ENCODE data around the gene NFXL1. TPM values are rescaled to one million over a fixed set of nuclear protein-coding genes. Genes with fewer than 3 reads are reported as not detected.
A peak's percentile ranks its signal among the peaks of the same experiment; 100 is the strongest.

Gene NFXL1
- 28.5 TPM for polyA plus RNA-seq (2013, experiment 1 of 4)
- polyA plus RNA-seq (2013, experiment 2 of 4): 26.1 TPM
- polyA plus RNA-seq (2013, experiment 3 of 4): 18.2 TPM
- 23.4 TPM for polyA plus RNA-seq (2013, experiment 4 of 4)

GRCh38 chr4:47914220-47914925, at the start of gene NFXL1:
NFXL1 (minus strand) TSS chr4:47914583; CDS start chr4:47914203, 380 bp downstream.
- Histone ChIP-seq H3K27ac (ENCODE audit: insufficient read depth, low read depth, low read length, poor library complexity, severe bottlenecking) (no peak within 1 kb of the TSS), H3K27me3 (ENCODE audit: control insufficient read depth, insufficient read depth, low read length, poor library complexity, severe bottlenecking) (peaks cover 4% of the 10 kb centered on the region), H3K9me3 (ENCODE audit: control insufficient read depth, low read length) (no peaks in the 10 kb centered on the region), H3K4me1 (ENCODE audit: control insufficient read depth, insufficient read depth, low read length) (peaks cover 4% of the 10 kb centered on the region), H3K4me3 (ENCODE audit: insufficient read depth, low read depth, low read length) (peak within 1 kb of the TSS; percentile 89), H3K36me3 (ENCODE audit: control insufficient read depth, insufficient read depth, low read length) (no peaks in the 10 kb centered on the region)
- 0% methylated on average over 54 of the region's 55 CpGs for WGBS, 2 experiments

- WGBS, 2 experiments: 91 to 95% methylated on average over 5 of the region's 6 CpGs
- H3K9me3 ChIP-seq (ENCODE audit: control insufficient read depth, low read length): no peaks in the 10 kb centered on the region
- H3K36me3 ChIP-seq (ENCODE audit: control insufficient read depth, insufficient read depth, low read length): no peaks in the 10 kb centered on the region
- no peak overlapping the region for H3K27ac ChIP-seq (ENCODE audit: insufficient read depth, low read depth, low read length, poor library complexity, severe bottlenecking)
- H3K27me3 ChIP-seq (ENCODE audit: control insufficient read depth, insufficient read depth, low read length, poor library complexity, severe bottlenecking): no peaks in the 10 kb centered on the region
- no peak overlapping the region for H3K4me3 ChIP-seq (ENCODE audit: insufficient read depth, low read depth, low read length)
- H3K4me1 ChIP-seq (ENCODE audit: control insufficient read depth, insufficient read depth, low read length): no peaks in the 10 kb centered on the region
Observed at GRCh38 chr4:47954677-47955076, 40.3 kb upstream of the NFXL1 start.

GRCh38 chr4:47954245-47954644, 39.9 kb upstream of the NFXL1 start:
- 86 to 91% methylated on average over 10 of the region's 10 CpGs for WGBS, 2 experiments
- no peaks in the 10 kb centered on the region for H3K9me3 ChIP-seq (ENCODE audit: control insufficient read depth, low read length)
- H3K4me3 ChIP-seq (ENCODE audit: insufficient read depth, low read depth, low read length): no peak overlapping the region

GRCh38 chr4:47945930-47946726, 31.7 kb upstream of the NFXL1 start:
- 88 to 90% methylated on average over 3 to 5 of the region's 5 CpGs for WGBS, 2 experiments
- Histone ChIP-seq H3K4me3 (ENCODE audit: insufficient read depth, low read depth, low read length) (no peak overlapping the region), H3K4me1 (ENCODE audit: control insufficient read depth, insufficient read depth, low read length) (no peaks in the 10 kb centered on the region), H3K9me3 (ENCODE audit: control insufficient read depth, low read length) (no peaks in the 10 kb centered on the region), H3K27me3 (ENCODE audit: control insufficient read depth, insufficient read depth, low read length, poor library complexity, severe bottlenecking) (no peaks in the 10 kb centered on the region), H3K27ac (ENCODE audit: insufficient read depth, low read depth, low read length, poor library complexity, severe bottlenecking) (no peak overlapping the region), H3K36me3 (ENCODE audit: control insufficient read depth, insufficient read depth, low read length) (no peaks in the 10 kb centered on the region)

More at GRCh38 chr4:47954245-47954644, 39.9 kb upstream of the NFXL1 start:
- no peaks in the 10 kb centered on the region for H3K4me1 ChIP-seq (ENCODE audit: control insufficient read depth, insufficient read depth, low read length)
- no peaks in the 10 kb centered on the region for H3K27me3 ChIP-seq (ENCODE audit: control insufficient read depth, insufficient read depth, low read length, poor library complexity, severe bottlenecking)
- no peak overlapping the region for H3K27ac ChIP-seq (ENCODE audit: insufficient read depth, low read depth, low read length, poor library complexity, severe bottlenecking)
- no peaks in the 10 kb centered on the region for H3K36me3 ChIP-seq (ENCODE audit: control insufficient read depth, insufficient read depth, low read length)

- no peak overlapping the region for H3K4me3 ChIP-seq (ENCODE audit: insufficient read depth, low read depth, low read length)
- H3K4me1 ChIP-seq (ENCODE audit: control insufficient read depth, insufficient read depth, low read length): no peaks in the 10 kb centered on the region
- H3K36me3 ChIP-seq (ENCODE audit: control insufficient read depth, insufficient read depth, low read length): no peaks in the 10 kb centered on the region
- no peak overlapping the region for H3K27ac ChIP-seq (ENCODE audit: insufficient read depth, low read depth, low read length, poor library complexity, severe bottlenecking)
- H3K9me3 ChIP-seq (ENCODE audit: control insufficient read depth, low read length): no peaks in the 10 kb centered on the region
- 44 to 62% methylated on average over 6 to 8 of the region's 10 CpGs for WGBS, 2 experiments
- no peaks in the 10 kb centered on the region for H3K27me3 ChIP-seq (ENCODE audit: control insufficient read depth, insufficient read depth, low read length, poor library complexity, severe bottlenecking)
Observed at GRCh38 chr4:47942081-47942819, 27.9 kb upstream of the NFXL1 start.

GRCh38 chr4:47939456-47939855, 25.1 kb upstream of the NFXL1 start:
- Histone ChIP-seq H3K27ac (ENCODE audit: insufficient read depth, low read depth, low read length, poor library complexity, severe bottlenecking) (no peak overlapping the region), H3K27me3 (ENCODE audit: control insufficient read depth, insufficient read depth, low read length, poor library complexity, severe bottlenecking) (no peaks in the 10 kb centered on the region), H3K4me1 (ENCODE audit: control insufficient read depth, insufficient read depth, low read length) (no peaks in the 10 kb centered on the region), H3K36me3 (ENCODE audit: control insufficient read depth, insufficient read depth, low read length) (no peaks in the 10 kb centered on the region), H3K9me3 (ENCODE audit: control insufficient read depth, low read length) (no peaks in the 10 kb centered on the region), H3K4me3 (ENCODE audit: insufficient read depth, low read depth, low read length) (no peak overlapping the region)
- WGBS, 2 experiments: 97% methylated on average over 5 of the region's 5 CpGs

- 93% methylated on average over 6 of the region's 6 CpGs for WGBS, 2 experiments
- Histone ChIP-seq H3K4me3 (ENCODE audit: insufficient read depth, low read depth, low read length) (no peak overlapping the region), H3K36me3 (ENCODE audit: control insufficient read depth, insufficient read depth, low read length) (no peaks in the 10 kb centered on the region), H3K27me3 (ENCODE audit: control insufficient read depth, insufficient read depth, low read length, poor library complexity, severe bottlenecking) (no peaks in the 10 kb centered on the region), H3K4me1 (ENCODE audit: control insufficient read depth, insufficient read depth, low read length) (no peaks in the 10 kb centered on the region), H3K27ac (ENCODE audit: insufficient read depth, low read depth, low read length, poor library complexity, severe bottlenecking) (no peak overlapping the region), H3K9me3 (ENCODE audit: control insufficient read depth, low read length) (no peaks in the 10 kb centered on the region)
Observed at GRCh38 chr4:47936336-47936735, 22.0 kb upstream of the NFXL1 start.

- no peak overlapping the region for H3K4me3 ChIP-seq (ENCODE audit: insufficient read depth, low read depth, low read length)
- 30 to 31% methylated on average over 3 to 4 of the region's 4 CpGs for whole genome bisulfite sequencing, 2 experiments
- H3K36me3 ChIP-seq (ENCODE audit: control insufficient read depth, insufficient read depth, low read length): no peaks in the 10 kb centered on the region
- H3K27ac ChIP-seq (ENCODE audit: insufficient read depth, low read depth, low read length, poor library complexity, severe bottlenecking): no peak overlapping the region
- no peaks in the 10 kb centered on the region for H3K4me1 ChIP-seq (ENCODE audit: control insufficient read depth, insufficient read depth, low read length)
- no peaks in the 10 kb centered on the region for H3K9me3 ChIP-seq (ENCODE audit: control insufficient read depth, low read length)
- no peaks in the 10 kb centered on the region for H3K27me3 ChIP-seq (ENCODE audit: control insufficient read depth, insufficient read depth, low read length, poor library complexity, severe bottlenecking)
Observed at GRCh38 chr4:47933840-47934239, 19.5 kb upstream of the NFXL1 start.

- H3K27me3 ChIP-seq (ENCODE audit: control insufficient read depth, insufficient read depth, low read length, poor library complexity, severe bottlenecking): no peaks in the 10 kb centered on the region
- H3K4me3 ChIP-seq (ENCODE audit: insufficient read depth, low read depth, low read length): no peak overlapping the region
- 92 to 100% methylated on average over 1 to 2 of the region's 2 CpGs for WGBS, 2 experiments
- H3K27ac ChIP-seq (ENCODE audit: insufficient read depth, low read depth, low read length, poor library complexity, severe bottlenecking): no peak overlapping the region
- H3K36me3 ChIP-seq (ENCODE audit: control insufficient read depth, insufficient read depth, low read length): no peaks in the 10 kb centered on the region
- no peaks in the 10 kb centered on the region for H3K9me3 ChIP-seq (ENCODE audit: control insufficient read depth, low read length)
- no peaks in the 10 kb centered on the region for H3K4me1 ChIP-seq (ENCODE audit: control insufficient read depth, insufficient read depth, low read length)
Observed at GRCh38 chr4:47930971-47931804, 16.8 kb upstream of the NFXL1 start.
